Loucy (cell line): ENCODE measurements around the gene SEMA7A.

ENCODE experiments used
- EZH2phosphoT487 ChIP-seq: fragments of 200-600 bp; IDR thresholded peaks from 2 replicates; pipeline ENCODE4 v1.6.1; 2018; ENCODE audit warnings: antibody characterized with exemption, mild to moderate bottlenecking, moderate library complexity, borderline replicate concordance
- TF ChIP-seq, protein P1 (sequence below): fragments of 200-600 bp; sonication (generic); conservative IDR thresholded peaks from 2 replicates; pipeline ENCODE4 v1.5.1; 2014; ENCODE audit warnings: mild to moderate bottlenecking, antibody characterized with exemption, low read length

DNA sequence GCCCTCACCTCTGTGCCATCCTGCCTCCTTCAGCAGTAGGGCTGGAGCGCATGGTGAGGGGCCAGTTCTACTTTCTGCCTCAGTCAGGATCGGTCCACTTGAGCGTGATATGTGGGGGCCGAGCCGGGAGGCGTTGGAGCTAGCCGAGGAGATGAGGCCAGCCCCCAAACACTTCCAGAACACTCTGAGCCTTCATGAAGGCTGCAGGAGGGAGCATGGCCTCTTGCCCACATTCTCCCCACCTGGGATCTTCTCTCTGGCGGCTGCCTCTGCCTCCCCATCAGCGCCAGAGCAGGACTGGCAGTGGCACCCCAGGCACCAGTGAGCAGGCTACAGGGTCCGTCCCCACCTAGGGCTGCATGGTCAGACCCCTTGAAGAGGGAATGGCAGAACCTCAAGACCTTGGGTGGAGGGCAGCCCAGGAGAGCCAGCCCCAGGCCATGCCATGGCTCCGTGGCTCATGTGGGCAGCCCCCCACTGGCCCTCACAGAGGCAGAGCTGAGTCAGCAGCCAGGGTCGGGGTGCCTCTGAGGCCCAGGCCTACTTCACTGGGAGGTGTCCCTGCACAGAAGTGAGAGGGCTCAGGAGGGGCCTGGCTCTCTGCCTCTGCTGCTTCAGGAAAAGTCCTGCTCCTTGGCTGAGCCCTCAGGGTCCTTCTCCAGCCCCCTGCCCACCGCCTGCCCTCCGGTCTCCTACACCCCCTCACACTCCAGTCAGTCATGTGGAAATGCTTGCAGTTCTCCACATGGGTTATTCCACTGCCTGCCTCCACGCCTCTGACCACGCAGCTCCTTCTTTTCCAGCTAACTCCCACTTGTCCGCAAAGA, 38.2 kb downstream of the SEMA7A start:
- TF ChIP-seq, protein P1, sequence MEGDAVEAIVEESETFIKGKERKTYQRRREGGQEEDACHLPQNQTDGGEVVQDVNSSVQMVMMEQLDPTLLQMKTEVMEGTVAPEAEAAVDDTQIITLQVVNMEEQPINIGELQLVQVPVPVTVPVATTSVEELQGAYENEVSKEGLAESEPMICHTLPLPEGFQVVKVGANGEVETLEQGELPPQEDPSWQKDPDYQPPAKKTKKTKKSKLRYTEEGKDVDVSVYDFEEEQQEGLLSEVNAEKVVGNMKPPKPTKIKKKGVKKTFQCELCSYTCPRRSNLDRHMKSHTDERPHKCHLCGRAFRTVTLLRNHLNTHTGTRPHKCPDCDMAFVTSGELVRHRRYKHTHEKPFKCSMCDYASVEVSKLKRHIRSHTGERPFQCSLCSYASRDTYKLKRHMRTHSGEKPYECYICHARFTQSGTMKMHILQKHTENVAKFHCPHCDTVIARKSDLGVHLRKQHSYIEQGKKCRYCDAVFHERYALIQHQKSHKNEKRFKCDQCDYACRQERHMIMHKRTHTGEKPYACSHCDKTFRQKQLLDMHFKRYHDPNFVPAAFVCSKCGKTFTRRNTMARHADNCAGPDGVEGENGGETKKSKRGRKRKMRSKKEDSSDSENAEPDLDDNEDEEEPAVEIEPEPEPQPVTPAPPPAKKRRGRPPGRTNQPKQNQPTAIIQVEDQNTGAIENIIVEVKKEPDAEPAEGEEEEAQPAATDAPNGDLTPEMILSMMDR, result no peak
- TF ChIP-seq EZH2phosphoT487, result no peak
